ENCODE measurements around the gene NIPAL1.

DNA sequence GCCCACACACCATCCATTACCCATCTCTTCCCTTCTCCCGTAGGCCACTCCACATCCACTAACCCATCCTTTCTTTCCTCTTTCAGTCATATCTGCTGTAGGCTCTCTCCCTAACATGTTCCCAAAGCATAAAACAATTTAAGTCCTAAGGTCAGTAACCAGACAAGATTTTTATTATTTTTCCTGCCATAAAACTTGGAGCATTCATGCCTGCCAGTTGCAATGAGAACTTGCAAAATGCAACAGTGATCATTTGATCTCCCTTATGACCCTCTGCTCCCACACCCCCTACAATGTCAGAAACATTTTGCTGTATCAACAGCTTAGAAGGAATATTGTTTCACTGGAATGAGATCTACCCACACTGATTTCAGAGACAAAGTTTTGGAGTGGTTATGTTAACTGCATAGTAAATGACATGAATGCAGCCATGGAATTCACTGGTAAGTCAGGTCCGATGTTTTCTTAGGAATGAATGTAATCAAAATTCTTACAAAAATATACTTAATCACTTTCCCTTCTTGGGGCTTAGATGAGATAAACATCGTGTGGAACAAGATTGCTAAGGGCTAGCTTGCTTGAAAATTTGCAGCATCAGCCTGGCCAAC lies 5.7 kb downstream of the NIPAL1 start:
- TF ChIP-seq, protein P1, sequence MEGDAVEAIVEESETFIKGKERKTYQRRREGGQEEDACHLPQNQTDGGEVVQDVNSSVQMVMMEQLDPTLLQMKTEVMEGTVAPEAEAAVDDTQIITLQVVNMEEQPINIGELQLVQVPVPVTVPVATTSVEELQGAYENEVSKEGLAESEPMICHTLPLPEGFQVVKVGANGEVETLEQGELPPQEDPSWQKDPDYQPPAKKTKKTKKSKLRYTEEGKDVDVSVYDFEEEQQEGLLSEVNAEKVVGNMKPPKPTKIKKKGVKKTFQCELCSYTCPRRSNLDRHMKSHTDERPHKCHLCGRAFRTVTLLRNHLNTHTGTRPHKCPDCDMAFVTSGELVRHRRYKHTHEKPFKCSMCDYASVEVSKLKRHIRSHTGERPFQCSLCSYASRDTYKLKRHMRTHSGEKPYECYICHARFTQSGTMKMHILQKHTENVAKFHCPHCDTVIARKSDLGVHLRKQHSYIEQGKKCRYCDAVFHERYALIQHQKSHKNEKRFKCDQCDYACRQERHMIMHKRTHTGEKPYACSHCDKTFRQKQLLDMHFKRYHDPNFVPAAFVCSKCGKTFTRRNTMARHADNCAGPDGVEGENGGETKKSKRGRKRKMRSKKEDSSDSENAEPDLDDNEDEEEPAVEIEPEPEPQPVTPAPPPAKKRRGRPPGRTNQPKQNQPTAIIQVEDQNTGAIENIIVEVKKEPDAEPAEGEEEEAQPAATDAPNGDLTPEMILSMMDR (IDR thresholded peaks at IDR 0.05; ENCODE audit: insufficient read depth, low read length, poor library complexity, severe bottlenecking): no peak
- TF ChIP-seq EZH2phosphoT487 (conservative IDR thresholded peaks at IDR 0.05; ENCODE audit: low read length): no peak
